ENCODE data around the gene IER3.
A peak's percentile ranks its signal among the peaks of the same experiment; 100 is the strongest.
"Not testable (repeated sequence)": the region's sequence is repeated elsewhere in the genome, so short reads cannot be mapped to it uniquely, and the experiment has no call there.

The IER3 gene

GRCh38 chr6:30722280-30723112 is 21.9 kb downstream of the IER3 start:
- DNase-seq = peak; percentile 88

GRCh38 chr6:30722025-30722279 is 22.4 kb downstream of the IER3 start:
- DNase-seq = not testable (repeated sequence)

GRCh38 chr6:30721198-30722024 is 22.9 kb downstream of the IER3 start:
- peak; percentile 97 for DNase-seq

GRCh38 chr6:30720738-30721197 is 23.6 kb downstream of the IER3 start:
- DNase-seq = peak; percentile 72

GRCh38 chr6:30719791-30720737 is 24.3 kb downstream of the IER3 start, which contains the start of gene TUBB:
TUBB (plus strand) TSS chr6:30720352; CDS start chr6:30720507, 155 bp downstream.
- peak; percentile 96 for DNase-seq

- DNase-seq = no peak
These were observed 25.0 kb downstream of the IER3 start for GRCh38 chr6:30719356-30719755.

GRCh38 chr6:30717845-30718720 is 26.3 kb downstream of the IER3 start:
- not testable (repeated sequence) for DNase-seq

- peak; percentile 99 for DNase-seq
These were observed 27.1 kb downstream of the IER3 start, which contains the start of gene MDC1 for GRCh38 chr6:30717129-30717844. MDC1 (minus strand) TSS chr6:30717281; CDS start chr6:30715175, 2,106 bp downstream.

- DNase-seq = no peak
These were observed 27.5 kb downstream of the IER3 start for GRCh38 chr6:30716879-30717128.

GRCh38 chr6:30714263-30714662 is 30.1 kb downstream of the IER3 start:
- DNase-seq = no peak

- DNase-seq = no peak
These were observed 31.9 kb downstream of the IER3 start for GRCh38 chr6:30712441-30712945.

GRCh38 chr6:30711758-30712380 is 32.5 kb downstream of the IER3 start:
- no peak for DNase-seq

- DNase-seq = no peak
These were observed 35.1 kb downstream of the IER3 start for GRCh38 chr6:30709101-30709868.

GRCh38 chr6:30707281-30707850 is 37.0 kb downstream of the IER3 start:
- no peak for DNase-seq

- DNase-seq = no peak
These were observed 38.7 kb downstream of the IER3 start for GRCh38 chr6:30705620-30706019.

- DNase-seq = no peak
These were observed 40.5 kb downstream of the IER3 start for GRCh38 chr6:30703821-30704220.

- no peak for DNase-seq
These were observed 41.3 kb downstream of the IER3 start for GRCh38 chr6:30703011-30703410.

- no peak for DNase-seq
These were observed 44.0 kb downstream of the IER3 start for GRCh38 chr6:30700340-30700739.

- DNase-seq = no peak
These were observed 47.9 kb downstream of the IER3 start for GRCh38 chr6:30696432-30696831.
